ENCODE data around the gene ALDOC.

ALDOC gene

DNA sequence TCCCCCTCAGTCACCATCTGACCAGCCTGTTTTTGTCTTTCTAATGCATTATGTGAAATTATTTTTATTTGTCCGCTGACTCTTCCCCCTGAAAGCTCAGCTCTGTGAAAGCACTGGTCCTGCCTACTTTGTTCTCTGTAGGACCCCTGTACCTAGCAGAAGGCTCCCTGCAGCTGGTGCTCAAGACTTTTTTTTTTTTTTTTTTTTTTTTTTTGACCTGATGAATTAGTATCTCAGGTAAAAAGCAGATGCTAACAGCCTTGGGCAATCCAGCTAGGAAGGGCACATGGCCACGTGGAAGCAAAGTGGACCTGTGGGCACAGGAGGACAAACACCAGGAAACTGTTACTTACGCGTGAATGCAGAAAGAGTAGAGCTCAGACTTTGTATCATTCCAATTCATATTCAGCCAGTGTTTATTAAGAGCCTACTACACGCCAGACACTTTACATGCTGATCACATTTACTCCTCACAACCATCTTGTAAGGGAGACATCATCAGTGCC is 23.6 kb downstream of the ALDOC start:
- no peak for DNase-seq (ENCODE audit: extremely low read depth in 1 of 2, low read depth in 1 of 2)

DNA sequence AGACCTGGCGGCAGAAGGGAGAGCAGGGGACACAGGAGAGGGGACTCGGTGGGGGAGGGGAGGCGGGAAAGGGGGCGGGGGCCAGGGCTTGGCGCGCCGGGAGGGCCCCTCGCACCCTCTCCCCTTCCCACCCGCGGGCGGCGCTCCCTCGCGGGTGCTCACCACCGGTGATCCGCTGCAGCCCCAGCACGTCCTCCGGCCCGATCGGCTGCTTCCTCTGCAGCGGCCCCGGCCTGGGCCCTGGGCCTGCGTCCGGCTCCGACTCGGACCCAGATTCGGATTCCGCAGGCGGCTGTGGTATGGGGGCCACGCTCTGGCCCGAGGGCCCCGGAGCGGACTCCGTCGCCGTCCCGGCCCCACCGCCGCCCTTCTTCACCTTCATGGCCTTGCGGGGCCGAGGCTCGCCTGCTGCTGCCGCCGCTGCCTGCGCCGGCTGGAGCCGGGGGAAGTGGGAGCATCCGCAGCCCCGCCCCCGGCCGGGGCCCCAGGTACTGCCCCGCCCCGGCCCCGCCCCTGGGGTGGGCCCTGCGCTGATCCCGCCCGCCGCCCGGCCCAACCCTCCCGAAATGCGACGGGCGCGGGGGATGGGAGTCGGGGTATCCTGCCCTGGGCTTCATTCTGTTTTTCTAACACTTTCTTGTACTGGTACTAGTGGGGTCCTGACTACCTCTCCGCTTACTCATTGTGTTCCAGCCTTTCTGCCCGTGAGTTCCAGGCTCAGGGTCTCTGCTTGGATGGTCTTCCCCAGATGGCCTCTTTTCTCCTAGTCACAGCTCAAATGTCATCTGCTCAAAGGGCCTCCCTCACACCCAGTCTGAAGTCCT is 24.3 kb downstream of the ALDOC start, which contains the start of gene UNC119:
Gene UNC119, minus strand, starts transcription at position 449 of the 824 bp plus-strand sequence. Its CDS starts 67 bp downstream, at position 382.
- DNase-seq (ENCODE audit: extremely low read depth in 1 of 2, low read depth in 1 of 2), result peak; percentile 19 to 72

- no peak for DNase-seq (ENCODE audit: extremely low read depth in 1 of 2, low read depth in 1 of 2)
Observed at GRCh38 chr17:28551421-28552175, 25.1 kb downstream of the ALDOC start.

GRCh38 chr17:28550858-28551257 is 25.8 kb downstream of the ALDOC start:
- DNase-seq (ENCODE audit: extremely low read depth in 1 of 2, low read depth in 1 of 2), result no peak

DNA sequence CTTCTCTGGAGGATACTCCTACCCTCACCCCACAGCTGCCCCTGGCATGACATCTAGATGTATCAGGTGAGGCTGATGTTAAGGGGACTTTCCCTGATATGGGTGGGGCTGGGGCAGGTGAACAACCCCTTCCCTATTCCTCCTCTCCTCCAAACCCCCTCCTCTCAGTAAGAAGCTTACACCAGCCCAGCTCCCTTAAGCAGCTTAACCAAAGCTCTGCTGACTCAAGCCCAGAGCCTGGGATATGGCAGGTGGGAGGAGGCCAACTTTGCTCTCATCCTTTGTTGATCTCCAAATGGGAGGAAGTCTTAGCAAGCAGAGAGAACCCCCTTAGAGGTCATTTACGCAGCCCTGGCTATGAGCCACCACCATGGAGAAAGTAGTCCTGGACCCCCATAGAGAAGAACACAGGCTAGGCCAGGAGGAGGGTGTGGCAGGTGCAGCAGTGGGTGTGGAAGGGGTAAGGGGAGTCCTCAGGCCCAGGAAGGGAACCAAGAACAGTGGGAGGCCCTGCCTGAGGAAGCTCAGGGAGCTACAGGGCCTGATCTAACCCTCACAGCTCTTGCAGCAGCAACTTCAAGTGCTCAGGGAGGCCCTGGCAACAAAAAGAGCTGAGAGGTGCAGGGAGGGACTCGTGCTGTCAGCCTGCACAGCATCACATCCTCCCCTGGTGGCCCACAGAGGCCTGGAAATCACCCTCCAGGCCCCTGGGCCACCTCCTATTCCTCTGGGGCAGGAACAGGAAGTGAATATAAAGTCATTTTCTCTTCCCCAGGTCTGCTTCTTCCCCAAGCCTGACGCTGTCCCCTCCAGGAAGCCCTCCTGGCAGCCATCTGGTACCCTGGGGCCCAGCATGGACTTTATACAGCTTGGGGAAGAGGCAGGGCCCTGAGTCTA is 27.2 kb downstream of the ALDOC start:
- peak in 1 of 2 donors; percentile 13 for DNase-seq (ENCODE audit: extremely low read depth in 1 of 2, low read depth in 1 of 2)

GRCh38 chr17:28548417-28549130 is 28.1 kb downstream of the ALDOC start:
- no peak for DNase-seq (ENCODE audit: extremely low read depth in 1 of 2, low read depth in 1 of 2)

- DNase-seq (ENCODE audit: extremely low read depth in 1 of 2, low read depth in 1 of 2), result peak in 1 of 2 donors; percentile 41
Observed at GRCh38 chr17:28547623-28548416, 28.9 kb downstream of the ALDOC start.

- DNase-seq (ENCODE audit: extremely low read depth in 1 of 2, low read depth in 1 of 2), result no peak
Observed at GRCh38 chr17:28547096-28547622, 29.5 kb downstream of the ALDOC start.

DNA sequence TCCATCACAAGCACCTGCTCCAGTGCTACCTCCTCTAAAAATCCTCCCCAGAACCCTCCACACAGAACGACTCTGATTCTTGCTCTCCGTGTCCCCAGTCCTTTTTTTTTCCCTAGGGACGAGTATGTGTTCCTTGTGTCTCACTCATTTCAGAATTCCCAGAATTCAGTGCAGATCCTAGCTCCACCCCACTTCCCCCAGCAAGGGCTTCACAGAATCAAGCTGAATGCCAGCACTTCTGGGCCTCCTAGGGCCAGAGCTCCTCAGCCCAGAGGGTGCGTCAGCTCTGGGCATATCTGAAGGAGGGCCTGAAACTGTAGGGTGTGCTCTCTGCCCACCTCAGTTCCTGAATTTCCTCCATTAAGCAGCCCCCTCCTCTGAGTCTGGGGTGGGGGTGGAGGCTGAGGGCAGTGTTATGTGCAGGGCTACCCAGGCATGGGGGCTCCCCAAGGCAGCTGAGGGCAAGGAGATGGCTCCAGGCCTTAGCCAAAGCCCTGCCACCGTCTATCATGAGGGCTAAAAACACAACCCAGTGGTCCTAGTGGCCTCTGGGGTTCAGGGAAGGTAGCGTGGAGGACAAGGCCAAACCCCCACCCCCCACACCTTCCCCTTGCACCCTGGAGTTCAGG is 30.8 kb downstream of the ALDOC start:
- no peak for DNase-seq (ENCODE audit: extremely low read depth in 1 of 2, low read depth in 1 of 2)

DNA sequence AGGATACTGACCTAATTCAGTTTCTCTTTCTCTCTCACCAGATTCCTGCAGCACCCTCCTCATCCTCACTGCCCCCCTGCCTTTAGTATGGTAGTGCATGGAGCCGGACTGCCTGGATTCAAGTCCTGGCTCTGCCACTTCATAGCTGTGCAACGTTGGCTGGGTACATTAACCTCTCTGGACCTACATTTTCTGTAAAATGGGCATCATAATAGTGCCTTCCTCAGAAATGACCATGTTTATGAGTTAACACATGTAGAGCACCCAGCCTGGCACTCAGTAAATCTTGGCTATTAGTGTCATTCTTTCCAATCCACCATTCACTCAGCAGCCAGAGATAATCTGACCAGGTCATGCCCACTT is 31.6 kb downstream of the ALDOC start:
- no peak for DNase-seq (ENCODE audit: extremely low read depth in 1 of 2, low read depth in 1 of 2)

DNA sequence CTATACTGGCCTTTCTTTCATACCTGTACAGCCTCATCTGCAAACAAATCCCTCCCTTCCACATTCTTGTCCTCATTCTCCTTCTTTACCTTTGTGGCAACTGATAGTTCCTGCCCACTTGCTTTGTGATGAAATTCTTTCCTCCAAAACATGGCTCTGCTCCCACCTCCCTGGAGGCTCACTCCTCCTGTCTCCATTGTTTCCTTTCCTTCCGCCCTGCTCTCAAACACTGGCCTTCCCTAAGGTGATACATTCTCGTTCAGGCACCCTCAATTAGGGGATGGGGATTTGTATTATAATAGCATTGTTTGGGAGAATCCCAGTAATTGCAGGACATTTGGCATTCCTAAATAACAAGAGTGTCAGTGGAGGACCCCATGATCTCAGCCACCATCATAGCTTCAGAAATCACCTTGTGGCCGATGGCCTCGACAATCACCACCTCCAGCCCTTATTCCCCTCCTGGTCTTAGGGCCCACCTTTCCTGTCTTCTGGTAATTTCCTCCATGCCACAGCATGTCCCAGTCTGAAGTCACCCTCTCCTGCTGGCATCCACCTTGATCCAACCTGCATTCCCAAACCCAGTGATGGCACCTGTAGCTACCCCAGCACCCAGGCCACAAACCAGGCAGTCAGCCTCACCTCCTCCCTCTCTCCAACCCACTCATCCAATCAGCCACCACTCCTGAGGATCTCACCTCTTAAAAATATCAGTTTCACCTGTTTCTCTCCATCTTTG is 32.1 kb downstream of the ALDOC start:
- no peak for DNase-seq (ENCODE audit: extremely low read depth in 1 of 2, low read depth in 1 of 2)

DNA sequence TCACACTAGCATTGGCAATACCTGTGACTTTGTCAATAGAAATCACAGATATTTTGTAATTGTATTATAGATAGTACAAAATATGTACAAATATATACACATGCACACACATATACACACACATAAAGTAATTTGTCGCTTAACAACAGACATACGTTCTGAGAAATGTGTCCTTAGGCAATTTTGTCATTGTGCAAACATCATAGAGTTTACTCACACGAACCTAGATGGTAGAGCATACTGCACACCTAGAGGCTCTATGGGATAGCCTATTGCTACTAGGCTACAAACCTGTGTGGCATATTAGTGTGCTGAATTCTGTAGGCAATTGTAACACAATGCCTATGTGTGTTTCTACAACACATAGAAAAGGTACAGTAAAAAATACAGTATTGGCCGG is 35.3 kb downstream of the ALDOC start:
- no peak for DNase-seq (ENCODE audit: extremely low read depth in 1 of 2, low read depth in 1 of 2)

- no peak for DNase-seq (ENCODE audit: extremely low read depth in 1 of 2, low read depth in 1 of 2)
Observed at GRCh38 chr17:28540231-28540630, 36.5 kb downstream of the ALDOC start.

GRCh38 chr17:28538296-28538895 is 38.3 kb downstream of the ALDOC start:
- no peak for DNase-seq (ENCODE audit: extremely low read depth in 1 of 2, low read depth in 1 of 2)

- no peak for DNase-seq (ENCODE audit: extremely low read depth in 1 of 2, low read depth in 1 of 2)
Observed at GRCh38 chr17:28537219-28537610, 39.5 kb downstream of the ALDOC start.

- DNase-seq (ENCODE audit: extremely low read depth in 1 of 2, low read depth in 1 of 2), result no peak
Observed at GRCh38 chr17:28536532-28537218, 40.0 kb downstream of the ALDOC start.

GRCh38 chr17:28534740-28535375 is 41.8 kb downstream of the ALDOC start:
- DNase-seq (ENCODE audit: extremely low read depth in 1 of 2, low read depth in 1 of 2), result no peak

Measured in activated CD8-positive, alpha-beta memory T cell treated with anti-CD3 and anti-CD28 coated beads for 1 hour (primary cell).